COR-L47 (cell line): ENCODE measurements around the gene IFNA16.
"Not testable (repeated sequence)": the region's sequence is repeated elsewhere in the genome, so short reads cannot be mapped to it uniquely, and the experiment has no call there.

Source experiments
- DNase-seq: peaks from one replicate; lab custom pipeline; 2025; lab: John Stamatoyannopoulos, UW

The IFNA16 gene

GRCh38 chr9:21194867-21195776 is 22.0 kb downstream of the IFNA16 start:
- DNase-seq: peak; percentile 1

GRCh38 chr9:21187487-21187886 is 29.6 kb downstream of the IFNA16 start, which contains the start of gene IFNA4:
Gene IFNA4, minus strand, starts transcription at chr9:21187587. Its CDS starts 56 bp downstream, at chr9:21187531.
- not testable (repeated sequence) for DNase-seq

GRCh38 chr9:21182810-21183736 is 34.0 kb downstream of the IFNA16 start:
- peak; percentile 0 for DNase-seq

GRCh38 chr9:21174671-21175070 is 42.4 kb downstream of the IFNA16 start:
- DNase-seq: no peak

GRCh38 chr9:21172156-21172555 is 45.0 kb downstream of the IFNA16 start:
- DNase-seq: no peak

- no peak for DNase-seq
Measured at GRCh38 chr9:21171351-21171750, 45.8 kb downstream of the IFNA16 start.

- DNase-seq: not testable (repeated sequence)
Measured at GRCh38 chr9:21166560-21166959, 50.6 kb downstream of the IFNA16 start, which contains the start of gene IFNA21. Gene IFNA21, minus strand, starts transcription at chr9:21166660. Its CDS starts 48 bp downstream, at chr9:21166612.
